Hepatocyte (in vitro differentiated cells): ENCODE results near the gene RC3H1.

Experiments
- CTCF ChIP-seq: fragments of 200-600 bp; sonication (generic); IDR thresholded peaks from 2 replicates; pipeline ENCODE4 v1.5.1; 2016; ENCODE audit warnings: antibody characterized with exemption, mild to moderate bottlenecking; ENCODE audit not compliant: poor library complexity
- EZH2 ChIP-seq: fragments of 200-600 bp; sonication (generic); IDR thresholded peaks from 2 replicates; pipeline ENCODE4 v1.6.1; 2016; ENCODE audit warnings: antibody characterized with exemption, mild to moderate bottlenecking, borderline replicate concordance

DNA sequence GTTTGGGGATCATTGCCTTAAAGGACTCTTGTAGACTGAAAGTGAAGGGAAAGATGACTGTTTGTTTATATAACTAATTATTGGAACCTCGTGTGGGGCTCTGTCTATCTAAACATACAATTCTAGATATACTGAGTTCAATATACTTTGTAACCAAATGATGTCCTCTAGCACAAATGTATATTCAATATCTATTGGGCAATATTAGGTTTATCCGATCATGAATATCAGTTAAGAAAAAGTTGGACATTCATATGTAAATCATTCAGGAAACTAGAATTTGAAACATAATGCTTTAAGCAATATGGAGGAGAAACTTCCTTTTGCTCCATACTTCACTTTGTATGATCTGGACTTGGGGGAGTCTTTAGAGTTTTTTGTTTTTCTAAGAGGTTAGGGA is 8.9 kb upstream of the RC3H1 start:
- no peak for TF ChIP-seq CTCF
- no peak for TF ChIP-seq EZH2
